H7 (cell line): ENCODE results near the gene AKR1A1. TPM values are rescaled to one million over a fixed set of nuclear protein-coding genes. Genes with fewer than 3 reads are reported as not detected.
A peak's percentile ranks its signal among the peaks of the same experiment; 100 is the strongest.
"Not testable (repeated sequence)": the region's sequence is repeated elsewhere in the genome, so short reads cannot be mapped to it uniquely, and the experiment has no call there.

ENCODE experiments used
- DNase-seq: peaks from one replicate; pipeline ENCODE4 v3.0.0; 2012
- H3K27me3 ChIP-seq: 2 replicates; pipeline ENCODE4 v1.6.0; 2011; ENCODE audit warnings: mild to moderate bottlenecking, low read length; ENCODE audit not compliant: control insufficient read depth, insufficient read depth
- H3K36me3 ChIP-seq: replicated peaks from 2 replicates; pipeline ENCODE4 v1.5.1; 2011; ENCODE audit warnings: low read length; ENCODE audit not compliant: control insufficient read depth, insufficient read depth
- H3K4me3 ChIP-seq: 2 replicates; pipeline ENCODE4 v1.5.1; 2011; ENCODE audit warnings: low read depth, mild to moderate bottlenecking, control low read depth, low read length, moderate library complexity; ENCODE audit not compliant: insufficient read depth
- total RNA-seq: library from RNA; depleted of rRNA; stranded (reverse); fragments of >200 nt; shearing (Covaris generic); gene quantifications from 2 replicates; pipeline ENCODE4 v1.2.3, GENCODE V29; 2014

AKR1A1 gene
- total RNA-seq, 1 experiment from 2014 or later = 371 TPM

DNA sequence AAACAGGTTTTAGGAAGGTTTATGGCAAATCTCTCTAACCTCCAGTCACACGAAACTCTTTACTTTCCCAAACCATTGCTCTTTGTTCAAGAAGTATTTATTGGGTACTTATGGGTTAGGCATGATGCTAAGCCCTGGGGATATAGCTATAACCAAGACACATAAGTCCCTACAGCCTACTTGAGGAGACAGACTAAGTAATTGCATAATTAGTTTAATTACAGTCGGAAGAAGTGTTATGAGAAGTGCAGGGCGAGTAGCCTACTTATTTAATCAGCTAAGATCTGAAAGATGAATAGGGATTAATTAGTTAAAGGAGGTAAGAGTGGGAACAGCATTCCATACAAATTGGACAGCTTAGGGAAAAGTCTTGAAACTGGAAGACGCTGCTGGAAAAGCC, 20.0 kb downstream of the AKR1A1 start:
- DNase-seq = no peak
- Histone ChIP-seq H3K27me3 (no peaks in the 10 kb centered on the region), H3K4me3 (no peak overlapping the region), H3K36me3 (peaks cover 29% of the 10 kb centered on the region)

- H3K36me3 ChIP-seq = peaks cover 14% of the 10 kb centered on the region
- H3K4me3 ChIP-seq = no peak overlapping the region
- H3K27me3 ChIP-seq = no peaks in the 10 kb centered on the region
- no peak for DNase-seq
These were observed 22.7 kb downstream of the AKR1A1 start for GRCh38 chr1:45573231-45573804.

- H3K36me3 ChIP-seq = peaks cover 5% of the 10 kb centered on the region
- H3K27me3 ChIP-seq = no peaks in the 10 kb centered on the region
- no peak for DNase-seq
- no peak overlapping the region for H3K4me3 ChIP-seq
These were observed 23.5 kb downstream of the AKR1A1 start for GRCh38 chr1:45574105-45574626.

GRCh38 chr1:45583264-45583665, 32.6 kb downstream of the AKR1A1 start:
- DNase-seq = peak; percentile 96
- Histone ChIP-seq H3K4me3 (peak overlapping the region; percentile 100), H3K27me3 (no peaks in the 10 kb centered on the region), H3K36me3 (peaks cover 2% of the 10 kb centered on the region; the same call in 1 of the 2 replicates)

DNA sequence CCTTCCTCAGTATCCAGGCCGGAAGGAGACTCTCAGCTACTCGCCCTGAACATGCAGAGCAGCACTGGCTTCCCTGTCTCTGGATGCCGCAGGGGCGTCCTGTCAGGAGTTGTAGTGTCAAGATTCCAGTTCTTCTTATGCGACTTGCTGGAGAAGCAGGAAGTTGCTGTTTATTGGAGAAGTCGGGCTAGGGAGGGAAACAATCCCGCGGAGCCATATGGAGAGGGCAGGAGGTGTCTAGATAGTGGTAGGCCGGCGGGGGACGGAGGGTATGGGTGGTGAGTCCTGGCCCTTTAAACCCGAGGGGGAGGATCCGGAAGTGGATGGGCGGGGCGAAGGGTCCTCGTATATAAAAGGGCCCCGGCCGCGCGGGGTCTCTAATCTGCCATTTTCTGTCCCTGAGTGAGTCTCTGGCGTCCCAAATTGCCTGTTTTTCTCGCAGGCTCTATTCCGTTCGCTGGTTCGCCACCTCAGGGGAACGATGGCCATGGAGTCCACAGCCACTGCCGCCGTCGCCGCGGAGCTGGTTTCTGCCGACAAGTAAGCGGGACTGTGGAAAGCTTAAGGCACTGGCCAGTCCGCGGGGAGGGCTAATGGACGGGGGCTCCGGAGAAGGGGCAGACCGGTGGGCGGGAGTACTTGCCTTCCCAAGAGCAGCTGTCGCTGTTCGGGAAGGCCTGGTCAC, 33.2 kb downstream of the AKR1A1 start, which contains the start of gene NASP:
Gene NASP, plus strand, starts transcription at position 376 of the 685 bp plus-strand sequence. Its CDS starts 106 bp downstream, at position 482.
- H3K36me3 ChIP-seq = peaks cover 3% of the 10 kb centered on the region
- DNase-seq = peak; percentile 94
- H3K4me3 ChIP-seq = peak within 1 kb of the TSS; percentile 100
- H3K27me3 ChIP-seq = no peaks in the 10 kb centered on the region

DNA sequence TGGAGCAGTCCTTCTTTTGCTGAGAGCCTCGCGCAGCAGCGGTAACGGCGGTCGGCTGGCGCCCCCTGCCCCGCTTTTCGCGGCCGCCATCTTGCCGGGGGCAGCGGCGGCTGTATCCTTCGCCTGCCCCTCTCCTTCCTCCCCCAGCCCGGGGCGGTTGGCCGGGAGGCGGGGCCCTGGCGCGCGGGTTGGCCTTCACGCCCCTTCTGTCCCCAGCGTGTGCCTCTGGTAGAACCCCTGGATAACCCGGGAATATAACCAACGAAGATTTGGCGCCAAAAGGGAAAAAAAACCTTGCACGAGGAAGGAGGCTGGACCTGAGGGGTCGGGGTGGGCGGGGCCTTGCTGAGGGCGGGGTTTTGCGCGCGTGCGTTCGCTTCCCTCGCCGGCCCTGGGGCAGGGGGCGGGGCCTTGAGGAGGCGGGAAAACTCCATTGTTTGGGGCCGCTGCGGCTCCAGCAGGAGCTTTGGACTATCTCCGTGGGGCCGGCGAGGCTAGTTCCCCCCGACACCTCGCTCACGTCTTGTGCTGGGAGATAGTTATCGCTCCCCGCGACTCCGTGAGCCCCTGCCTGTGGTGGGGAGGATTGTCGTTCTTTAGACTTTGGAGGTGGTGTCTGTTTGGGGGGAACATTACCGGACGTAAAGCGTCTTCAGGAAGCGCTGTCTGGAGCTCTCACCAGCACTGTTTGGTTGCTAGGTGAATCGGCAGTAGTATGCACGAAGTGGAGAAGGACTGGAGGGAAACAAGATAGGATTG, 33.9 kb downstream of the AKR1A1 start:
- DNase-seq = peak; percentile 97
- no peaks in the 10 kb centered on the region for H3K27me3 ChIP-seq
- peaks cover 3% of the 10 kb centered on the region for H3K36me3 ChIP-seq
- H3K4me3 ChIP-seq = peak overlapping the region; percentile 100

DNA sequence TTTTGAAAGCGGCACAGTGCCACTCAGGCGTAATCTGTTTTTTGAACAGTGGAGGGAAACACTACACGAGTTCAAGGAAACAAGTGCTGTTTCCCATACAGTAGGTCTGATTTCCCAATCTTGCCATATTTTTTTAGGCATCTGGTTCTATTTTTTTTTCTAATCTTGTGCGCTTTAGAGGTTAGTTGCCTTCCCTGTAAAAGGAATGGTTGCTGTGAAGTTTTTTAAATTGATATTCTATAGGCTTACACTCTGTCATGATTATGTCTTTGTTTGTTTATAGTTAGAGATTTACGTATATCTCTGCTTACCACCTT, 34.4 kb downstream of the AKR1A1 start:
- Histone ChIP-seq H3K27me3 (no peaks in the 10 kb centered on the region), H3K36me3 (peaks cover 3% of the 10 kb centered on the region), H3K4me3 (peak overlapping the region; percentile 100)
- no peak for DNase-seq

GRCh38 chr1:45585496-45586075, 35.0 kb downstream of the AKR1A1 start:
- H3K36me3 ChIP-seq = peaks cover 3% of the 10 kb centered on the region
- peak overlapping the region; percentile 100 for H3K4me3 ChIP-seq
- no peak for DNase-seq
- no peaks in the 10 kb centered on the region for H3K27me3 ChIP-seq

- H3K4me3 ChIP-seq = no peak overlapping the region
- H3K36me3 ChIP-seq = peaks cover 6% of the 10 kb centered on the region
- no peak for DNase-seq
- no peaks in the 10 kb centered on the region for H3K27me3 ChIP-seq
These were observed 36.1 kb downstream of the AKR1A1 start for GRCh38 chr1:45586769-45587168.

DNA sequence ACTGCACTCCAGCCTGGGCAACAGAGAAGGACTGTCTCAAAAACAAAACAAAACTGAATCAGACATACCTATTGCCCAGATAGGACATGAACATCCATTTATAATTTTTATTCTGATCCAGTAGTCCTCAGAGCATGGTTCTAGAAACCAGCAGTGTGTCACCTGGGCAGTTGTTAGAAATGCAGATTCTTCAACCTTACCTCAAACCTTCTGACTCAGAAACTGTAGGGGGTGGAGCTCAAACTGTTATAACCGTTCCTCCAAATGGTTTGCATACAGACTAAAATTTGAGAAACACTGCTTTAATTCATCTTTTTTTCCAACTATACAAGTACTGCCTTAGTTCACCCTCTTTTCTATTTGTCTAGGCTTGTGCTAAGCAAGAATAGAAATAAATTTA, 39.2 kb downstream of the AKR1A1 start:
- no peaks in the 10 kb centered on the region for H3K27me3 ChIP-seq
- peaks cover 17% of the 10 kb centered on the region for H3K36me3 ChIP-seq
- H3K4me3 ChIP-seq = no peak overlapping the region
- DNase-seq = no peak

GRCh38 chr1:45594412-45594811, 43.8 kb downstream of the AKR1A1 start:
- no peak for DNase-seq
- Histone ChIP-seq H3K27me3 (no peaks in the 10 kb centered on the region), H3K4me3 (no peak overlapping the region), H3K36me3 (peaks cover 14% of the 10 kb centered on the region)

DNA sequence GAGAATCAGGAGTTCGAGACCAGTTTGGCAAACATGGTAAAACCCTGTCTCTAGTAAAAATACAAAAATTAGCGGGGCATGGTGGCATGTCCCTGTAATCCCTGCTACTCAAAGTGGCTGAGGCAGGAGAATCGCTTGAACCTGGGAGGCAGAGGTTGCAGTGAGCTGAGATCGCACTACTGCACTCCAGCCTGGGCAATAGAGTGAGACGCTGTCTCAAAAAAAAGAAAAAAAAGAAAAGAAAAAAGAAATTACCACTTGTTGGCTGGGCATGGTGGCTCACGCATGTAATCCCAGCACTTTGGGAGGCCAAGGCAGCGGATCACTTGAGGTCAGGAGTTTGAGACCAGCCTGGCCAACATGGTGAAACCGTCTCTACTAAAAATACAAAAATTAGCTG, 46.1 kb downstream of the AKR1A1 start:
- H3K27me3 ChIP-seq, H3K4me3 ChIP-seq, DNase-seq: not testable (repeated sequence)
- peaks cover 11% of the 10 kb centered on the region for H3K36me3 ChIP-seq

DNA sequence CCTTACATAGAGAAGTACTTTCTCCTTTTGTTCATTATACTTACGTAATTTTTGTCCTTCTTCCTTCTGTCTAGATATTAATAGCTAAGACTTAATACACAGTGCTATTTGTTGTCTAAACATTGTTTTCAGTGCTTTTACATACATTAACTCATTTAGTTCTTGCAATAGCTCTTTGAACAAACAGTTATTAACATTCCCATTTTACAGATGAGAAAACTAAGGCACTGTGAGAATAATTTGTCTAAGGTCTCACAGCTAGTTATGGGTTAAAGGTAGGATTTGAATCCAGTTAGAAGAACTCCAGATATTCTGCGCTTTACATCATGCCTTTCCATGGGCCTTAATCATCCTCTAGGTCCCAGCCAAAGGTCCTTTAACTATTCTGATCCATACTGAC, 53.6 kb downstream of the AKR1A1 start:
- no peaks in the 10 kb centered on the region for H3K27me3 ChIP-seq
- DNase-seq = no peak
- H3K4me3 ChIP-seq = no peak overlapping the region
- peaks cover 36% of the 10 kb centered on the region for H3K36me3 ChIP-seq

GRCh38 chr1:45607404-45608074, 56.9 kb downstream of the AKR1A1 start:
- H3K36me3 ChIP-seq = peaks cover 46% of the 10 kb centered on the region
- no peak for DNase-seq
- no peak overlapping the region for H3K4me3 ChIP-seq
- H3K27me3 ChIP-seq = no peaks in the 10 kb centered on the region
